Gastrocnemius medialis (tissue), 4 donors: Measurements from ENCODE around the gene ERC1. TPM values are rescaled to one million over a fixed set of nuclear protein-coding genes. Genes with fewer than 3 reads are reported as not detected.
"Not testable (repeated sequence)": the region's sequence is repeated elsewhere in the genome, so short reads cannot be mapped to it uniquely, and the experiment has no call there.

Experiments
- ATAC-seq, 2 donors: fragments of 150-250 bp; one replicate each; pipeline ENCODE4 v1.9.1; 2016
- DNase-seq, 2 donors: peaks; one replicate each; pipeline ENCODE4 v3.0.0-alpha.2; 2019
- H3K27ac ChIP-seq, 4 donors: fragments of 200-600 bp; sonication (generic); 1 replicate in 1 of 4; 2 replicates in 3 of 4; pipeline ENCODE4 v1.5.1; 2016 to 2018; ENCODE audit warnings: mild to moderate bottlenecking in 2 of 4, moderate library complexity in 1 of 4
- H3K27me3 ChIP-seq, 3 donors: fragments of 200-600 bp; sonication (generic) in 2 of 3; 1 replicate in 1 of 3; 2 replicates in 2 of 3; pipeline versions ENCODE4 v1.5.1 to v1.6.0; 2016 to 2019; ENCODE audit warnings: mild to moderate bottlenecking in 1 of 3, moderate library complexity in 1 of 3
- H3K36me3 ChIP-seq, 2 donors: fragments of 200-600 bp; sonication (generic) in 1 of 2; one replicate each; pipeline ENCODE4 v1.5.1; 2017 to 2018
- H3K4me1 ChIP-seq, 2 donors: fragments of 200-600 bp; sonication (generic) in 1 of 2; one replicate each; pipeline ENCODE4 v1.5.1; 2016 to 2017; ENCODE audit warnings: mild to moderate bottlenecking in 2 of 2
- H3K4me3 ChIP-seq, 4 donors: fragments of 200-600 bp; sonication (generic) in 3 of 4; 1 replicate in 1 of 4; 2 replicates in 3 of 4; pipeline ENCODE4 v1.5.1; 2016 to 2019; ENCODE audit warnings: mild to moderate bottlenecking in 2 of 4
- H3K9me3 ChIP-seq, 3 donors: fragments of 200-600 bp; sonication (generic) in 2 of 3; 1 replicate in 1 of 3; 2 replicates in 2 of 3; pipeline ENCODE4 v1.5.1; 2016 to 2019
- CTCF ChIP-seq, 5 experiments: fragments of 450-650 bp in 3 of 5; fragments of 200-600 bp in 2 of 5; sonication (generic) in 2 of 5; IDR thresholded peaks in 4 of 5; conservative IDR thresholded peaks in 1 of 5; 1 replicate in 4 of 5; 2 replicates in 1 of 5; pipeline ENCODE4 v1.5.1; 2016 to 2019; ENCODE audit warnings: antibody characterized with exemption in 5 of 5, mild to moderate bottlenecking in 3 of 5, moderate library complexity in 3 of 5
- POLR2A ChIP-seq, 2 donors: fragments of 450-650 bp; IDR thresholded peaks; one replicate each; pipeline ENCODE4 v1.6.1; 2017; ENCODE audit warnings: antibody characterized with exemption in 2 of 2, mild to moderate bottlenecking in 2 of 2, moderate library complexity in 2 of 2
- in situ Hi-C, 4 donors: fragments of 200-750 bp; cut with MboI; loops; one replicate each; pipeline versions ENCODE4 v1.15.0 to v1.8.0; 2017; ENCODE audit warnings: low sequenced_read_pairs in 4 of 4
- intact Hi-C: fragments of 100-400 bp; cut with DNase I; formaldehyde crosslinking; loops from one replicate; pipeline ENCODE4 v1.15.1; 2023; ENCODE audit warnings: low total_unique reads
- total RNA-seq, 4 donors: library from RNA; depleted of rRNA; stranded (reverse); fragments of >200 nt; gene quantifications; one replicate each; pipeline versions ENCODE4 v1.1.0 to v1.2.3, GENCODE V29; 2016

The ERC1 gene
- total RNA-seq, 4 donors from 2014 or later, result 20.3 to 39.1 (median 23.5) TPM

- TF ChIP-seq CTCF (IDR thresholded peaks at IDR 0.05 in 4 of 5, conservative IDR thresholded peaks at IDR 0.05 in 1 of 5) (no peak), POLR2A (IDR thresholded peaks at IDR 0.05) (no peak)
- ATAC-seq (no peak), DNase-seq (no peak)
- Histone ChIP-seq H3K4me1 (peaks cover 0 to 6% of the 10 kb centered on the region in 2 donors), H3K4me3 (no peak overlapping the region), H3K9me3 (peaks cover 0 to 7% (median 0%) of the 10 kb centered on the region in 3 donors), H3K27ac (no peak overlapping the region), H3K27me3 (no peaks in the 10 kb centered on the region), H3K36me3 (no peaks in the 10 kb centered on the region)
- intact Hi-C loops (no loop called here), in situ Hi-C loops (no loop called here)
Observed at GRCh38 chr12:1309613-1310012, 318.6 kb downstream of the ERC1 start.

- in situ Hi-C loops (no loop called here), intact Hi-C loops (no loop called here)
- peaks cover 0 to 6% of the 10 kb centered on the region in 2 donors for H3K4me1 ChIP-seq
- no peak overlapping the region for H3K27ac ChIP-seq
- TF ChIP-seq CTCF (IDR thresholded peaks at IDR 0.05 in 4 of 5, conservative IDR thresholded peaks at IDR 0.05 in 1 of 5) (no peak), POLR2A (IDR thresholded peaks at IDR 0.05) (no peak)
- H3K9me3 ChIP-seq, result peaks cover 0 to 7% (median 0%) of the 10 kb centered on the region in 3 donors
- no peaks in the 10 kb centered on the region for H3K27me3 ChIP-seq
- no peak for ATAC-seq
- H3K36me3 ChIP-seq, result no peaks in the 10 kb centered on the region
- no peak for DNase-seq
- H3K4me3 ChIP-seq, result no peak overlapping the region
Observed at GRCh38 chr12:1310653-1311052, 319.6 kb downstream of the ERC1 start.

- Histone ChIP-seq H3K27me3 (no peaks in the 10 kb centered on the region), H3K9me3 (peaks cover 0 to 7% (median 0%) of the 10 kb centered on the region in 3 donors), H3K4me3 (no peak overlapping the region), H3K4me1 (peaks cover 0 to 6% of the 10 kb centered on the region in 2 donors), H3K36me3 (no peaks in the 10 kb centered on the region), H3K27ac (no peak overlapping the region)
- in situ Hi-C loops (no loop called here), intact Hi-C loops (no loop called here)
- no peak for ATAC-seq
- no peak for DNase-seq
- TF ChIP-seq POLR2A (IDR thresholded peaks at IDR 0.05) (no peak), CTCF (IDR thresholded peaks at IDR 0.05 in 4 of 5, conservative IDR thresholded peaks at IDR 0.05 in 1 of 5) (no peak)
Observed at GRCh38 chr12:1311145-1311544, 320.1 kb downstream of the ERC1 start.

- intact Hi-C loops, result no loop called here
- peaks cover 4 to 10% of the 10 kb centered on the region in 2 donors for H3K4me1 ChIP-seq
- no peak for ATAC-seq
- H3K27ac ChIP-seq, result no peak overlapping the region
- DNase-seq, result no peak
- in situ Hi-C loops, result no loop called here
- peaks cover 0 to 7% (median 0%) of the 10 kb centered on the region in 3 donors for H3K9me3 ChIP-seq
- no peaks in the 10 kb centered on the region for H3K27me3 ChIP-seq
- TF ChIP-seq POLR2A (IDR thresholded peaks at IDR 0.05) (no peak), CTCF (IDR thresholded peaks at IDR 0.05 in 4 of 5, conservative IDR thresholded peaks at IDR 0.05 in 1 of 5) (no peak)
- no peak overlapping the region for H3K4me3 ChIP-seq
- no peaks in the 10 kb centered on the region for H3K36me3 ChIP-seq
Observed at GRCh38 chr12:1313906-1314305, 322.9 kb downstream of the ERC1 start.

GRCh38 chr12:1314523-1314922 is 323.5 kb downstream of the ERC1 start:
- H3K4me1 ChIP-seq, result peaks cover 5 to 11% of the 10 kb centered on the region in 2 donors
- in situ Hi-C loops, result no loop called here
- no peaks in the 10 kb centered on the region for H3K36me3 ChIP-seq
- no peak for TF ChIP-seq POLR2A (IDR thresholded peaks at IDR 0.05)
- TF ChIP-seq CTCF (IDR thresholded peaks at IDR 0.05 in 4 of 5, conservative IDR thresholded peaks at IDR 0.05 in 1 of 5), result no peak
- H3K4me3 ChIP-seq, result no peak overlapping the region
- intact Hi-C loops, result no loop called here
- no peaks in the 10 kb centered on the region for H3K27me3 ChIP-seq
- ATAC-seq (no peak), DNase-seq (no peak)
- H3K27ac ChIP-seq, result no peak overlapping the region
- peaks cover 0 to 7% (median 0%) of the 10 kb centered on the region in 3 donors for H3K9me3 ChIP-seq

GRCh38 chr12:1316991-1317390 is 326.0 kb downstream of the ERC1 start:
- DNase-seq, H3K4me3 ChIP-seq, ATAC-seq, H3K9me3 ChIP-seq, H3K27ac ChIP-seq, intact Hi-C loops, H3K27me3 ChIP-seq, H3K36me3 ChIP-seq, in situ Hi-C loops: not testable (repeated sequence)
- H3K4me1 ChIP-seq, result peaks cover 5 to 11% of the 10 kb centered on the region in 2 donors
